ENCODE results near the gene ACP5.

Gene ACP5

DNA sequence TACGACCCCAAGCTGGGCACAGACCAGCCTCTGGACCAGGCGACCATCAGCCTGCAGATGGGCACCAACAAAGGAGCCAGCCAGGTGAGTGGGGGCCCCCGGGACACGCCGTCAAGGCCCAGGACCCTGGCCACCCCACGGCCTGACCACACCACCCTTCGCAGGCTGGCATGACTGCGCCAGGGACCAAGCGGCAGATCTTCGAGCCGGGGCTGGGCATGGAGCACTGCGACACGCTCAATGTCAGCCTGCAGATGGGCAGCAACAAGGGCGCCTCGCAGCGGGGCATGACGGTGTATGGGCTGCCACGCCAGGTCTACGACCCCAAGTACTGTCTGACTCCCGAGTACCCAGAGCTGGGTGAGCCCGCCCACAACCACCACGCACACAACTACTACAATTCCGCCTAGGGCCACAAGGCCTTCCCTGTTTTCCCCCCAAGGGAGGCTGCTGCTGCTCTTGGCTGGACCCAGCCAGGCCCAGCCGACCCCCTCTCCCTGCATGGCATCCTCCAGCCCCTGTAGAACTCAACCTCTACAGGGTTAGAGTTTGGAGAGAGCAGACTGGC, 28.0 kb downstream of the ACP5 start:
- Histone ChIP-seq H3K4me3 (ENCODE audit: low read length, poor library complexity, severe bottlenecking) (no peak overlapping the region), H3K36me3 (ENCODE audit: insufficient read depth, low read length) (peaks cover 9% of the 10 kb centered on the region; the same call in 1 of the 2 replicates)

DNA sequence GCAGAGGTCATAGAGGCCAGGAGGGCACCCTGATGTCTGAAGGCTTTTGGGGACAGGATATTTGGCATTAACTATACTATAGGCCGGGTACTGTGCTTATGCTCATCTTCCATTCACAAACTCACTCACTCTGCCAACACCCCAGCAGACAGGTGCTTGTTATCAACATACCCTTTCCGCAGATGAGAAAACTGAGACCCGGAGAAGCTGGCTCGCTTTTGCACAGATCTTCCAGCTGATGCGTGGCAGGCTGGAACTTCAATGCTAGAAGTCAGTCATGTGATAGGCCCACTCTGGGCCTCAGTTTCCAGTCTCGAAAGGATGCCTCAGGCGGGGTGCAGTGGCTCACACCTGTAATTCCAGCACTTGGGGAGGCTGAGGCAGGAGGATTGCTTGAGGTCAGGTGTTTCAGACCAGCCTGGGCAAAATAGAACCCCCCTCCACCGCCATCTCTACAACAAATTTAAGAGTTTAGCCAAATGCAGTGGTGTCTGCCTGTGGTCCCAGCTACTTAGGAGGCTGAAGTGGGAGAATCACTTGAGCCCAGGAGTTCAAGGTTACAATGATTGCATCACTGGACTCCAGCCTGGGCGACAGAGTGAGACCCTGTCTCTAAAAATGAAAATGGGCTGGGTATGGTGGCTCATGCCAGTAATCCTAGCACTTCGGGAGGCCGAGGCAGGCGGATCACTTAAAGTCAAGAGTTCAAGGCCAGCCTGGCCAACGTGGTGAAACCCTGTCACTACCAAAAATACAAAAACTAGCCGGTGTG, 29.3 kb downstream of the ACP5 start:
- H3K27me3 ChIP-seq (ENCODE audit: insufficient read depth, low read length, poor library complexity, severe bottlenecking), result no peaks in the 10 kb centered on the region
- H3K4me3 ChIP-seq (ENCODE audit: low read length, poor library complexity, severe bottlenecking), result no peak overlapping the region
- no peaks in the 10 kb centered on the region for H3K79me2 ChIP-seq (ENCODE audit: insufficient read depth, low read length)
- no peaks in the 10 kb centered on the region for H3K4me1 ChIP-seq (ENCODE audit: insufficient read depth, low read length, poor library complexity, severe bottlenecking)
- no peak overlapping the region for H3K9ac ChIP-seq (ENCODE audit: low read depth, low read length, poor library complexity, severe bottlenecking)
- H3K9me3 ChIP-seq (ENCODE audit: insufficient read depth, low read depth, low read length), result no peaks in the 10 kb centered on the region
- no peaks in the 10 kb centered on the region for H3K36me3 ChIP-seq (ENCODE audit: insufficient read depth, low read length)
- no peaks in the 10 kb centered on the region for H3K9me2 ChIP-seq (replicated peaks; ENCODE audit: low read depth, low read length)
- no peak overlapping the region for H3K4me2 ChIP-seq (ENCODE audit: low read depth, low read length, poor library complexity, severe bottlenecking)
- no peaks in the 10 kb centered on the region for H4K20me1 ChIP-seq (ENCODE audit: insufficient read depth, low read length, poor library complexity, severe bottlenecking)
- no peak overlapping the region for H2AFZ ChIP-seq (ENCODE audit: low read length)
- H3F3A ChIP-seq (ENCODE audit: low read depth), result no peaks in the 10 kb centered on the region
- TF ChIP-seq, protein P1, sequence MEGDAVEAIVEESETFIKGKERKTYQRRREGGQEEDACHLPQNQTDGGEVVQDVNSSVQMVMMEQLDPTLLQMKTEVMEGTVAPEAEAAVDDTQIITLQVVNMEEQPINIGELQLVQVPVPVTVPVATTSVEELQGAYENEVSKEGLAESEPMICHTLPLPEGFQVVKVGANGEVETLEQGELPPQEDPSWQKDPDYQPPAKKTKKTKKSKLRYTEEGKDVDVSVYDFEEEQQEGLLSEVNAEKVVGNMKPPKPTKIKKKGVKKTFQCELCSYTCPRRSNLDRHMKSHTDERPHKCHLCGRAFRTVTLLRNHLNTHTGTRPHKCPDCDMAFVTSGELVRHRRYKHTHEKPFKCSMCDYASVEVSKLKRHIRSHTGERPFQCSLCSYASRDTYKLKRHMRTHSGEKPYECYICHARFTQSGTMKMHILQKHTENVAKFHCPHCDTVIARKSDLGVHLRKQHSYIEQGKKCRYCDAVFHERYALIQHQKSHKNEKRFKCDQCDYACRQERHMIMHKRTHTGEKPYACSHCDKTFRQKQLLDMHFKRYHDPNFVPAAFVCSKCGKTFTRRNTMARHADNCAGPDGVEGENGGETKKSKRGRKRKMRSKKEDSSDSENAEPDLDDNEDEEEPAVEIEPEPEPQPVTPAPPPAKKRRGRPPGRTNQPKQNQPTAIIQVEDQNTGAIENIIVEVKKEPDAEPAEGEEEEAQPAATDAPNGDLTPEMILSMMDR (conservative IDR thresholded peaks at IDR 0.05; ENCODE audit: low read length), result no peak
- no peak for TF ChIP-seq EZH2phosphoT487 (IDR thresholded peaks at IDR 0.05; ENCODE audit: borderline replicate concordance)

More for the DNA sequence above, 28.0 kb downstream of the ACP5 start:
- no peaks in the 10 kb centered on the region for H3K9me3 ChIP-seq (ENCODE audit: insufficient read depth, low read depth, low read length)
- H3K4me2 ChIP-seq (ENCODE audit: low read depth, low read length, poor library complexity, severe bottlenecking), result no peak overlapping the region
- H3K27me3 ChIP-seq (ENCODE audit: insufficient read depth, low read length, poor library complexity, severe bottlenecking), result no peaks in the 10 kb centered on the region
- no peaks in the 10 kb centered on the region for H4K20me1 ChIP-seq (ENCODE audit: insufficient read depth, low read length, poor library complexity, severe bottlenecking)
- H3K4me1 ChIP-seq (ENCODE audit: insufficient read depth, low read length, poor library complexity, severe bottlenecking), result no peaks in the 10 kb centered on the region
- H3F3A ChIP-seq (ENCODE audit: low read depth), result no peaks in the 10 kb centered on the region
- H3K9me2 ChIP-seq (replicated peaks; ENCODE audit: low read depth, low read length), result no peaks in the 10 kb centered on the region
- no peak overlapping the region for H2AFZ ChIP-seq (ENCODE audit: low read length)
- H3K79me2 ChIP-seq (ENCODE audit: insufficient read depth, low read length), result no peaks in the 10 kb centered on the region
- no peak overlapping the region for H3K9ac ChIP-seq (ENCODE audit: low read depth, low read length, poor library complexity, severe bottlenecking)
- TF ChIP-seq, protein P1 (conservative IDR thresholded peaks at IDR 0.05; ENCODE audit: low read length), result no peak
- no peak for TF ChIP-seq EZH2phosphoT487 (IDR thresholded peaks at IDR 0.05; ENCODE audit: borderline replicate concordance)

DNA sequence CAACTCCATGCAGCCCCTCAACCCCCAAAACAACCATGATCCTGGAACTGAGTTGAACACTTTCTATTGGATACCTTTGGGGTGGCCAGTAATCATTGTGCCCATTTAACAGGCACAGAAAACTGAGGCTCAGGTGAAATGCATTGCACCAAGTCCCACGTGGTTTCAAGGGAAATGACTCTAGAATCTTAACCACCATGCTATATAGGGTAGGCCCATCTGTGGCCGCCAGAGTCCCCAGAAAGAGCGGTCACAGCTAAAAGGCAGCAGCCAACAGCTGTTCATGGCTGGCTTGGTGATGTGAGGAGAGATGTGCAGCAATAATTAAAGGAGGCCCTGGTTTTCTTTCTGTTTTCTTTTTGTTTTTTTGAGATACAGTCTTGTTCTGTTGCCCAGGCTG, 36.2 kb downstream of the ACP5 start:
- Histone ChIP-seq H3K9me3 (ENCODE audit: insufficient read depth, low read depth, low read length) (no peaks in the 10 kb centered on the region), H4K20me1 (ENCODE audit: insufficient read depth, low read length, poor library complexity, severe bottlenecking) (no peaks in the 10 kb centered on the region), H3K79me2 (ENCODE audit: insufficient read depth, low read length) (no peaks in the 10 kb centered on the region), H3K4me3 (ENCODE audit: low read length, poor library complexity, severe bottlenecking) (no peak overlapping the region), H3K9me2 (replicated peaks; ENCODE audit: low read depth, low read length) (no peaks in the 10 kb centered on the region), H3K27me3 (ENCODE audit: insufficient read depth, low read length, poor library complexity, severe bottlenecking) (no peaks in the 10 kb centered on the region), H3K4me2 (ENCODE audit: low read depth, low read length, poor library complexity, severe bottlenecking) (no peak overlapping the region), H3F3A (ENCODE audit: low read depth) (no peaks in the 10 kb centered on the region), H3K4me1 (ENCODE audit: insufficient read depth, low read length, poor library complexity, severe bottlenecking) (no peaks in the 10 kb centered on the region), H2AFZ (ENCODE audit: low read length) (no peak overlapping the region), H3K9ac (ENCODE audit: low read depth, low read length, poor library complexity, severe bottlenecking) (no peak overlapping the region), H3K36me3 (ENCODE audit: insufficient read depth, low read length) (no peaks in the 10 kb centered on the region)
- TF ChIP-seq EZH2phosphoT487 (IDR thresholded peaks at IDR 0.05; ENCODE audit: borderline replicate concordance), result no peak
- TF ChIP-seq, protein P1 (conservative IDR thresholded peaks at IDR 0.05; ENCODE audit: low read length), result no peak
